H54 (cell line): ENCODE data around the gene TPGS2.
A peak's percentile ranks its signal among the peaks of the same experiment; 100 is the strongest.
"Not testable (repeated sequence)": the region's sequence is repeated elsewhere in the genome, so short reads cannot be mapped to it uniquely, and the experiment has no call there.

Experiments
- DNase-seq: peaks from one replicate; pipeline ENCODE4 v3.0.0; 2011; ENCODE audit warnings: low spot score, mixed read lengths; ENCODE audit not compliant: insufficient read length
- FAIRE-seq: peaks from 3 replicates; lab custom pipeline; 2011; peaks lifted over from hg19 to GRCh38; lab: Jason Lieb, UNC
- POLR2A ChIP-seq: IDR thresholded peaks from 2 replicates; pipeline ENCODE4 v1.6.1; 2011; ENCODE audit warnings: low read depth, mild to moderate bottlenecking, low read length

TPGS2 gene

GRCh38 chr18:36835927-36836326, 7.1 kb upstream of the TPGS2 start:
- no peak for DNase-seq
- no peak for TF ChIP-seq POLR2A
- FAIRE-seq, result no peak

GRCh38 chr18:36833120-36833519, 4.3 kb upstream of the TPGS2 start:
- TF ChIP-seq POLR2A, result no peak
- DNase-seq, result no peak
- FAIRE-seq, result no peak

GRCh38 chr18:36831139-36831538, 2.3 kb upstream of the TPGS2 start:
- FAIRE-seq, result no peak
- TF ChIP-seq POLR2A, result no peak

DNA sequence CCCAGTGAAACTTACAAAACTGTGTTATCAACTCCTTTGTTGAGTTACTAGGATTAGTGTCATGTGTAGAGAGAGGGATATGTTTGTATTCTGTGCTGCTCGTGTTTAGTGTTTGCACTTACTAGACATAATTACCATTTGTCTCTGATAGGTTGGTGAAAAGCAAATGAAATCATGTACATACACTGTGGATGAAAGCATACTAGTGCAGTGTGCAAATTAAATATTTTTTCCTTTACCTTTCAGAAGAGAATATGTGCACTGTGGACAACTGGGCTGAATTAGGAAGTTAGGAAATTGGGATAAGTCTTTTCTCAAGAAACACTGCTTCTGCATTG, 1.3 kb upstream of the TPGS2 start:
- FAIRE-seq (no peak), DNase-seq (no peak)
- no peak for TF ChIP-seq POLR2A

More at GRCh38 chr18:36831139-36831538, 2.3 kb upstream of the TPGS2 start:
- DNase-seq, result no peak

GRCh38 chr18:36829362-36830157, 758 bp upstream of the TPGS2 start:
- FAIRE-seq (peak; percentile 52), DNase-seq (no peak)
- TF ChIP-seq POLR2A, result no peak

DNA sequence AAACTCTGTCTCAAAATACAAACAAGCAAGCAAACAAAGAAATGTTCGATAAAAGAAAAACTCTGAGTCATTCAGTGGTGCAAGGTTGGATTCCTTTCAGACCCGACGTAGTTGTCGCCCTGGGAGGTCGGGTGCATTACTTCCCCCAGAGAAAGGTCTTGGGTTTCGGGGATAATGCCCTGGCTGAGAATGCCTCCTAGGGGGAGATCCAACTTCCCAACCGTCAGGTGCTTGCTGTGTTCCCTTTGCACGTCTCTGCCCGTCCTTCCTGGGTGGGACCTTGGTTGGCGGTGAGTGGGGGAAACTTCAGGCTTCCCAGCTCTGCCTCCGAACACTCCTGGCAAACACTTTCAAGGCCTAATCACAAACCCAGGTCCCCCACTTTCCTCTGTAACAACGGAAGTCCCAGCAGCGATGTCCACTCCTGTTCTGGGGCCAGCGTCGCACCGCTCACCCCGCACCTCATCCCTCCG, 609 bp downstream of the TPGS2 start:
- no peak for TF ChIP-seq POLR2A
- no peak for DNase-seq
- no peak for FAIRE-seq

- DNase-seq (no peak), FAIRE-seq (no peak)
- no peak for TF ChIP-seq POLR2A
These were observed 2.2 kb downstream of the TPGS2 start for GRCh38 chr18:36826556-36826955.

DNA sequence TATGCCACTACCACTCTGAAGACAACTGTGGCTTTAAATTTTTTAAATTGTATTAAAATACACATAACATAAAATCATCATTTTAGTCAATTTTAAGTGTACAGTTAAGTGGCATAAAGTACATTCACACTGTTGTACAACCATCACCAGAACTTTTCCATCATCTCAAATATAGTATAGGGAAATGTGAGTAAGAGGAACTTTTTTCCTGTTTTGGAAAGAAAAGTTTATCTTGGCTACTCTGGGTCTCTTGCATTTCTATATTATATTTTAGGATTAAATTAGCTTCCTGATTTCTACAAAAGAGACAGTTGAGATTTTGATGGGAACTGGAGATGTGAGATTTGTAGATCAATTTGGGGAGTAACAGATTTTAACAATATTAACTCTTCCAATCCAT, 3.3 kb downstream of the TPGS2 start:
- no peak for TF ChIP-seq POLR2A
- DNase-seq, result no peak
- FAIRE-seq, result no peak

DNA sequence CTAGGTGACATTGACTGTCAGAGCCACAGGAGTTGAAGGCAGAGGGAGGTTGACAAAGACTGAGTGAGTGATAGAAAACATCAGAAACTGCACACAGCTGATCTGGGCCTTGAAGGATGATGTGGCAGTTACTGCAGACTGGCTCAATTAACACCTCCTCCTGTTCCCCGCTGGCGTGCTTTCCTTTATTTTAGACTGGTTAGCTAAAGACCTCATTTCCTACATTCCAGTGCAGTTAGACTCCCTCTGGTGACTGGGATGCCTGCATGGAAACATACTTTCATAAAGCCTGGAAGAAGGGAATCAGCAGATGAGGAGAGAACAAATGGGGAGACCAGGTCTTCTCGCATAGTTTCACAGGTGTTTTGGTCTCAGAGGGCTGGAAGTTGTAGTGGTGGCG, 7.1 kb downstream of the TPGS2 start:
- no peak for TF ChIP-seq POLR2A
- FAIRE-seq (no peak), DNase-seq (no peak)

DNA sequence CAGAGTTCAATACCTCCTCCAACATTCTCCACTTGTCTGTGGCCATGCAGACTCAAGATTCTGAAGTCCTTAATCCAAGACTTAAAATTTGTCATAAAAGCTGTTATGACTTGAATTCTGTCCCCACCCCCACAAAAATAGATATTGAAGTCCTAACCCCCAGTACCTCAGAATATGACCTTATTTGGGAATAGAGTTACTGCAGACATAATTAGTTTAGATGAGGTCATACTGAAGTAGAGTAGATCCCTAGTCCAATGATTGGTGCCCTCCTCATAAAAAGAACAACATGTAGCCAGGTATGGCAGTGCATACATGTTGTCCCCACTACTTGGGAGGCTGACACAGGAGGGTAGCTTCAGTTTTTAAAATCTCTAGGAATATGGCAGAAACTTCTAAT, 9.2 kb downstream of the TPGS2 start:
- DNase-seq, result no peak
- FAIRE-seq, result no peak

GRCh38 chr18:36818652-36819051, 10.2 kb downstream of the TPGS2 start:
- TF ChIP-seq POLR2A, result no peak
- DNase-seq (no peak), FAIRE-seq (no peak)

More for the DNA sequence above, 9.2 kb downstream of the TPGS2 start:
- no peak for TF ChIP-seq POLR2A

- TF ChIP-seq POLR2A, result no peak
- DNase-seq (no peak), FAIRE-seq (no peak)
These were observed 11.8 kb downstream of the TPGS2 start for GRCh38 chr18:36817039-36817438.

- not testable (repeated sequence) for DNase-seq, FAIRE-seq
These were observed 12.7 kb downstream of the TPGS2 start for GRCh38 chr18:36816096-36816495.

DNA sequence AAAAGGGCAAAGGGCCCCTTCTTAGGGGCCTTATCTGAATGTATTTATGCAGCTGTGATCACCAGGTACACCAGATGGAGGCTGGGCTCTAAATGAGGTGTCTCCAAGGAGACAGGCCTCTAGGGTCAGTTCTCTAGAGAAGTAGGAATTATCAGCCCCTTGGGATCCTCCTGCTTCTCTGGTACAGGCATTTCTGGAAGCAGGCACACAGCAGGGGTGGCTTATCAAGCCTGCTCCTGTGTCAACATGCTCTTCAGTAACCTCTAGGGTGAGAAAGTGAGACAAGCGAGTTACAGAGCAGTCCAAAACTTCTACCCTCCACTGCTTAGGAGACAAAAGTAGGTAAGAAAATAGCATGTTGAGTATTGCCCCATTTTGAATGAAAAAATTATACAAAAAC, 13.8 kb downstream of the TPGS2 start:
- DNase-seq, result no peak
- no peak for FAIRE-seq
- no peak for TF ChIP-seq POLR2A

- FAIRE-seq (no peak), DNase-seq (no peak)
- TF ChIP-seq POLR2A, result no peak
These were observed 15.0 kb downstream of the TPGS2 start for GRCh38 chr18:36813824-36814223.
